OCI-LY7 (cell line): Measurements from ENCODE around the gene ARHGAP18.

ENCODE experiments used
- EZH2phosphoT487 ChIP-seq: fragments of 200-600 bp; sonication (generic); IDR thresholded peaks from 2 replicates; pipeline ENCODE4 v1.6.1; 2018; ENCODE audit warnings: low read depth, borderline replicate concordance, mild to moderate bottlenecking, mixed run types, antibody characterized with exemption, low read length, moderate library complexity, mixed read lengths
- TF ChIP-seq, protein P1 (sequence below): fragments of 200-600 bp; sonication (generic); conservative IDR thresholded peaks from 2 replicates; pipeline ENCODE4 v1.5.1; 2014; ENCODE audit warnings: mild to moderate bottlenecking, antibody characterized with exemption, low read length, moderate library complexity, mixed read lengths

DNA sequence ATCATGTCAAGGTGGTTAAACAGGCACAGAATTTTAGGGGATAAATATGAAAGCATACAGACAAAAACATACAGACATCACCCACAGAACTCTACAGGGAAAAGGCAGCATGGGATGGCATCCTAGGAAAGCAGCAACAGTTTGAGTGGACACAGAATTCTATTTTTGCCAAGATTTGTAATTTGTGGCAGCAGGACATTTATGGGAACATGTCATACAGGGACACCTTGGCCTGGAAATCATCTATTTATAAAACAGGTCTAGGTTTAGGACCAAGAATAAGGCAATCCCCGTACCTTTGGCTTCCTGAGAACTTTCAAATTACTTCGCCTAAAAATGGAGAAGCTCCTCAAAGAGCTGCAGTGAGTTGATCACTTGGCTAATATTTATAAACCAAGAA lies 17.5 kb downstream of the ARHGAP18 start:
- TF ChIP-seq, protein P1, sequence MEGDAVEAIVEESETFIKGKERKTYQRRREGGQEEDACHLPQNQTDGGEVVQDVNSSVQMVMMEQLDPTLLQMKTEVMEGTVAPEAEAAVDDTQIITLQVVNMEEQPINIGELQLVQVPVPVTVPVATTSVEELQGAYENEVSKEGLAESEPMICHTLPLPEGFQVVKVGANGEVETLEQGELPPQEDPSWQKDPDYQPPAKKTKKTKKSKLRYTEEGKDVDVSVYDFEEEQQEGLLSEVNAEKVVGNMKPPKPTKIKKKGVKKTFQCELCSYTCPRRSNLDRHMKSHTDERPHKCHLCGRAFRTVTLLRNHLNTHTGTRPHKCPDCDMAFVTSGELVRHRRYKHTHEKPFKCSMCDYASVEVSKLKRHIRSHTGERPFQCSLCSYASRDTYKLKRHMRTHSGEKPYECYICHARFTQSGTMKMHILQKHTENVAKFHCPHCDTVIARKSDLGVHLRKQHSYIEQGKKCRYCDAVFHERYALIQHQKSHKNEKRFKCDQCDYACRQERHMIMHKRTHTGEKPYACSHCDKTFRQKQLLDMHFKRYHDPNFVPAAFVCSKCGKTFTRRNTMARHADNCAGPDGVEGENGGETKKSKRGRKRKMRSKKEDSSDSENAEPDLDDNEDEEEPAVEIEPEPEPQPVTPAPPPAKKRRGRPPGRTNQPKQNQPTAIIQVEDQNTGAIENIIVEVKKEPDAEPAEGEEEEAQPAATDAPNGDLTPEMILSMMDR, result no peak
- TF ChIP-seq EZH2phosphoT487, result no peak
